ENCODE results near the gene SIT1.
A peak's percentile ranks its signal among the peaks of the same experiment; 100 is the strongest.

SIT1 gene

GRCh38 chr9:35682520-35683315 is 32.0 kb upstream of the SIT1 start:
- DNase-seq (ENCODE audit: extremely low read depth in 1 of 2, low read depth in 1 of 2) = no peak

- no peak for DNase-seq (ENCODE audit: extremely low read depth in 1 of 2, low read depth in 1 of 2)
These were observed 31.3 kb upstream of the SIT1 start for GRCh38 chr9:35682051-35682450.

GRCh38 chr9:35681341-35682002 is 30.7 kb upstream of the SIT1 start:
- DNase-seq (ENCODE audit: extremely low read depth in 1 of 2, low read depth in 1 of 2) = no peak

- DNase-seq (ENCODE audit: extremely low read depth in 1 of 2, low read depth in 1 of 2) = no peak
These were observed 29.8 kb upstream of the SIT1 start for GRCh38 chr9:35680331-35681105.

GRCh38 chr9:35679766-35680330 is 29.1 kb upstream of the SIT1 start:
- DNase-seq (ENCODE audit: extremely low read depth in 1 of 2, low read depth in 1 of 2) = no peak

- DNase-seq (ENCODE audit: extremely low read depth in 1 of 2, low read depth in 1 of 2) = no peak
These were observed 28.4 kb upstream of the SIT1 start for GRCh38 chr9:35679091-35679490.

GRCh38 chr9:35675732-35676392 is 25.1 kb upstream of the SIT1 start:
- no peak for DNase-seq (ENCODE audit: extremely low read depth in 1 of 2, low read depth in 1 of 2)

GRCh38 chr9:35675204-35675603 is 24.5 kb upstream of the SIT1 start:
- no peak for DNase-seq (ENCODE audit: extremely low read depth in 1 of 2, low read depth in 1 of 2)

- no peak for DNase-seq (ENCODE audit: extremely low read depth in 1 of 2, low read depth in 1 of 2)
These were observed 23.3 kb upstream of the SIT1 start for GRCh38 chr9:35674025-35674361.

- DNase-seq (ENCODE audit: extremely low read depth in 1 of 2, low read depth in 1 of 2) = no peak
These were observed 22.6 kb upstream of the SIT1 start, which contains the start of gene CA9 for GRCh38 chr9:35673132-35674024. CA9 (plus strand) TSS chr9:35673928; CDS start chr9:35673960, 32 bp downstream.

GRCh38 chr9:35669331-35670145 is 18.8 kb upstream of the SIT1 start:
- no peak for DNase-seq (ENCODE audit: extremely low read depth in 1 of 2, low read depth in 1 of 2)

GRCh38 chr9:35667939-35668338 is 17.2 kb upstream of the SIT1 start:
- no peak for DNase-seq (ENCODE audit: extremely low read depth in 1 of 2, low read depth in 1 of 2)

GRCh38 chr9:35666549-35666948 is 15.8 kb upstream of the SIT1 start:
- DNase-seq (ENCODE audit: extremely low read depth in 1 of 2, low read depth in 1 of 2) = no peak

GRCh38 chr9:35666045-35666444 is 15.3 kb upstream of the SIT1 start:
- DNase-seq (ENCODE audit: extremely low read depth in 1 of 2, low read depth in 1 of 2) = no peak

- DNase-seq (ENCODE audit: extremely low read depth in 1 of 2, low read depth in 1 of 2) = no peak
These were observed 14.7 kb upstream of the SIT1 start for GRCh38 chr9:35665471-35665818.

- DNase-seq (ENCODE audit: extremely low read depth in 1 of 2, low read depth in 1 of 2) = peak; percentile 65 to 66
These were observed 14.1 kb upstream of the SIT1 start, which contains the start of gene ARHGEF39 for GRCh38 chr9:35664531-35665470. ARHGEF39 (minus strand) TSS chr9:35665195; CDS start chr9:35665169, 26 bp downstream.

- DNase-seq (ENCODE audit: extremely low read depth in 1 of 2, low read depth in 1 of 2) = no peak
These were observed 11.7 kb upstream of the SIT1 start for GRCh38 chr9:35662437-35662836.
